HEK293 (cell line): ENCODE measurements around the gene SMOC1.

ENCODE experiments used
- CTCF ChIA-PET: fragments of 350-600 bp; formaldehyde crosslinking; extraction: SDS; loops from one replicate; lab custom pipeline; 2021; ENCODE audit warnings: antibody characterized with exemption; lab: Yijun Ruan, JAX
- POLR2A ChIA-PET: fragments of 300-600 bp; formaldehyde crosslinking; extraction: SDS; loops from one replicate; lab custom pipeline; 2020; ENCODE audit warnings: antibody characterized with exemption, inconsistent platforms; lab: Yijun Ruan, JAX
- H3K27ac ChIP-seq: fragments of 200-500 bp; sonication (Bioruptor generic); 2 replicates; pipeline ENCODE4 v1.5.1; 2014; ENCODE audit warnings: low read depth, low read length, control low read depth, inconsistent platforms; ENCODE audit errors: extremely low read depth
- H3K36me3 ChIP-seq, 2 experiments: fragments of 200-500 bp in 1 of 2; sonication (Bioruptor generic) in 1 of 2; 1 replicate in 1 of 2; 2 replicates in 1 of 2; pipeline ENCODE4 v1.5.1; 2014 to 2017; ENCODE audit warnings: inconsistent platforms in 2 of 2, low read length in 2 of 2; ENCODE audit not compliant: control insufficient read depth in 2 of 2, insufficient read depth in 1 of 2
- H3K4me1 ChIP-seq: fragments of 200-500 bp; sonication (Bioruptor generic); 2 replicates; pipeline ENCODE4 v1.5.1; 2014; ENCODE audit warnings: mild to moderate bottlenecking, low read length, inconsistent platforms; ENCODE audit not compliant: control insufficient read depth, insufficient read depth
- H3K4me3 ChIP-seq: 2 replicates; pipeline ENCODE4 v1.5.1; 2011; ENCODE audit warnings: low read depth, mild to moderate bottlenecking, control low read depth, low read length, moderate library complexity
- H3K9me3 ChIP-seq: fragments of 200-500 bp; sonication (Bioruptor generic); 2 replicates; pipeline ENCODE4 v1.5.1; 2014; ENCODE audit warnings: low read depth, low read length, inconsistent platforms; ENCODE audit not compliant: control insufficient read depth, insufficient read depth
- BCL6B ChIP-seq: fragments of 450-650 bp; formaldehyde crosslinking; IDR thresholded peaks from 2 replicates; pipeline ENCODE4 v1.5.1; 2017; ENCODE audit warnings: missing biosample characterization, missing genetic modification characterization
- GLIS2 ChIP-seq: fragments of 450-650 bp; formaldehyde crosslinking; IDR thresholded peaks from 2 replicates; pipeline ENCODE4 v1.5.1; 2016; ENCODE audit warnings: missing biosample characterization, missing genetic modification characterization
- KLF1 ChIP-seq: fragments of 450-650 bp; formaldehyde crosslinking; IDR thresholded peaks from 2 replicates; pipeline ENCODE4 v1.5.1; 2016; ENCODE audit warnings: missing biosample characterization, missing genetic modification characterization
- REPIN1 ChIP-seq: fragments of 450-650 bp; formaldehyde crosslinking; IDR thresholded peaks from 2 replicates; pipeline ENCODE4 v1.5.1; 2017; ENCODE audit warnings: missing biosample characterization, missing genetic modification characterization, low read depth
- SP2 ChIP-seq: fragments of 450-650 bp; formaldehyde crosslinking; IDR thresholded peaks from 2 replicates; pipeline ENCODE4 v1.5.1; 2016; ENCODE audit warnings: missing biosample characterization, missing genetic modification characterization
- TRIM28 ChIP-seq: IDR thresholded peaks from 2 replicates; pipeline ENCODE4 v1.6.1; 2011; ENCODE audit warnings: low read length, control low read depth, borderline replicate concordance
- ZFHX2 ChIP-seq: fragments of 450-650 bp; formaldehyde crosslinking; conservative IDR thresholded peaks from 2 replicates; pipeline ENCODE4 v1.5.1; 2016; ENCODE audit warnings: missing biosample characterization, missing genetic modification characterization
- ZFP69B ChIP-seq: fragments of 450-650 bp; formaldehyde crosslinking; IDR thresholded peaks from 2 replicates; pipeline ENCODE4 v1.5.1; 2016; ENCODE audit warnings: missing biosample characterization, missing genetic modification characterization
- ZNF114 ChIP-seq: fragments of 450-650 bp; formaldehyde crosslinking; IDR thresholded peaks from 2 replicates; pipeline ENCODE4 v1.5.0; 2017; ENCODE audit warnings: missing biosample characterization, missing genetic modification characterization
- ZNF280C ChIP-seq: fragments of 450-650 bp; formaldehyde crosslinking; IDR thresholded peaks from 2 replicates; pipeline ENCODE4 v1.5.1; 2016; ENCODE audit warnings: missing biosample characterization, missing genetic modification characterization
- ZNF514 ChIP-seq: fragments of 450-650 bp; formaldehyde crosslinking; IDR thresholded peaks from 2 replicates; pipeline ENCODE4 v1.5.1; 2016; ENCODE audit warnings: missing biosample characterization, missing genetic modification characterization
- ZNF521 ChIP-seq: fragments of 450-650 bp; formaldehyde crosslinking; IDR thresholded peaks from 2 replicates; pipeline ENCODE4 v1.5.1; 2017; ENCODE audit warnings: missing biosample characterization, mild to moderate bottlenecking, missing genetic modification characterization
- ZNF561 ChIP-seq: fragments of 450-650 bp; IDR thresholded peaks from 2 replicates; pipeline ENCODE4 v1.5.1; 2018; ENCODE audit warnings: missing biosample characterization, missing genetic modification characterization, borderline replicate concordance
- ZNF571 ChIP-seq: fragments of 450-650 bp; formaldehyde crosslinking; IDR thresholded peaks from 2 replicates; pipeline ENCODE4 v1.5.0; 2017; ENCODE audit warnings: missing biosample characterization, missing genetic modification characterization
- ZNF621 ChIP-seq: fragments of 450-650 bp; formaldehyde crosslinking; IDR thresholded peaks from 2 replicates; pipeline ENCODE4 v1.5.1; 2017; ENCODE audit warnings: missing biosample characterization, missing genetic modification characterization
- ZNF626 ChIP-seq: fragments of 450-650 bp; sonication (Bioruptor Pico); formaldehyde crosslinking; IDR thresholded peaks from 2 replicates; pipeline ENCODE4 v1.5.1; 2018; ENCODE audit warnings: missing biosample characterization, missing genetic modification characterization, inconsistent platforms
- ZNF639 ChIP-seq: fragments of 450-650 bp; formaldehyde crosslinking; IDR thresholded peaks from 2 replicates; pipeline ENCODE4 v1.5.1; 2016; ENCODE audit warnings: missing biosample characterization, missing genetic modification characterization
- ZNF704 ChIP-seq: fragments of 450-650 bp; formaldehyde crosslinking; IDR thresholded peaks from 2 replicates; pipeline ENCODE4 v1.5.1; 2016; ENCODE audit warnings: missing biosample characterization, missing genetic modification characterization
- ZNF747 ChIP-seq: fragments of 450-650 bp; formaldehyde crosslinking; IDR thresholded peaks from 2 replicates; pipeline ENCODE4 v1.5.1; 2016; ENCODE audit warnings: missing biosample characterization, missing genetic modification characterization

The SMOC1 gene

GRCh38 chr14:69955855-69956845, 76.9 kb downstream of the SMOC1 start:
- H3K4me3 ChIP-seq = no peak overlapping the region
- ChIA-PET CTCF (interaction anchor here (1.3 kb wide), 1 partner anchor 57 kb away, joined by 3 read pairs; no protein-coding TSS in a partner anchor), POLR2A (no interaction called here)
- H3K9me3 ChIP-seq = no peaks in the 10 kb centered on the region
- no peak overlapping the region for H3K27ac ChIP-seq
- no peak for TF ChIP-seq ZNF571 (tag by site-specific recombination)
- no peak for TF ChIP-seq ZNF626
- TF ChIP-seq TRIM28 = no peak
- TF ChIP-seq ZNF747 = no peak
- no peak for TF ChIP-seq REPIN1 (tag by site-specific recombination)
- no peak for TF ChIP-seq KLF1
- no peak for TF ChIP-seq ZNF514 (tag by site-specific recombination)
- TF ChIP-seq ZFP69B (tag by site-specific recombination) = no peak
- no peak for TF ChIP-seq ZNF639 (tag by site-specific recombination)
- TF ChIP-seq ZNF114 = no peak
- TF ChIP-seq ZNF704 (tag by site-specific recombination) = no peak
- TF ChIP-seq ZNF621 = no peak
- no peak for TF ChIP-seq ZNF280C (tag by site-specific recombination)
- no peak for TF ChIP-seq BCL6B (tag by site-specific recombination)
- peaks cover 0 to 39% of the 10 kb centered on the region in 2 experiments; a peak in 2 of 3 replicates for H3K36me3 ChIP-seq
- H3K4me1 ChIP-seq = no peaks in the 10 kb centered on the region

- H3K9me3 ChIP-seq = no peaks in the 10 kb centered on the region
- H3K4me3 ChIP-seq = no peak overlapping the region
- peaks cover 0 to 37% of the 10 kb centered on the region in 2 experiments for H3K36me3 ChIP-seq
- TF ChIP-seq GLIS2 (tag by site-specific recombination) = no peak
- TF ChIP-seq ZFHX2 = no peak
- no peak for TF ChIP-seq ZNF521 (tag by site-specific recombination)
- no peak for TF ChIP-seq SP2 (tag by site-specific recombination)
- no peak for TF ChIP-seq ZNF561
- ChIA-PET CTCF (interaction anchor here (0.6 to 1.3 kb wide), 3 partner anchors 57 to 372 kb away, joined by 3 to 5 read pairs (median 3); no protein-coding TSS in a partner anchor), POLR2A (no interaction called here)
- no peaks in the 10 kb centered on the region for H3K4me1 ChIP-seq
- no peak overlapping the region for H3K27ac ChIP-seq
These were observed 77.8 kb downstream of the SMOC1 start for GRCh38 chr14:69956970-69957369.
